GM12864 (cell line): Measurements from ENCODE around the gene BID.
"Not testable (repeated sequence)": the region's sequence is repeated elsewhere in the genome, so short reads cannot be mapped to it uniquely, and the experiment has no call there.

Experiments used
- DNase-seq: peaks from one replicate; pipeline ENCODE4 v3.0.0-alpha.2; 2011; ENCODE audit warnings: low read depth
- H3K4me3 ChIP-seq: 2 replicates; pipeline ENCODE4 v1.5.1; 2011; ENCODE audit warnings: mild to moderate bottlenecking, low read depth, low read length, control low read depth
- TF ChIP-seq, protein P1 (sequence below): IDR thresholded peaks from 2 replicates; pipeline ENCODE4 v1.5.1; 2011; ENCODE audit warnings: low read depth, mild to moderate bottlenecking, moderate library complexity, low read length, control low read depth, inconsistent platforms; ENCODE audit errors: missing control alignments

Gene BID

DNA sequence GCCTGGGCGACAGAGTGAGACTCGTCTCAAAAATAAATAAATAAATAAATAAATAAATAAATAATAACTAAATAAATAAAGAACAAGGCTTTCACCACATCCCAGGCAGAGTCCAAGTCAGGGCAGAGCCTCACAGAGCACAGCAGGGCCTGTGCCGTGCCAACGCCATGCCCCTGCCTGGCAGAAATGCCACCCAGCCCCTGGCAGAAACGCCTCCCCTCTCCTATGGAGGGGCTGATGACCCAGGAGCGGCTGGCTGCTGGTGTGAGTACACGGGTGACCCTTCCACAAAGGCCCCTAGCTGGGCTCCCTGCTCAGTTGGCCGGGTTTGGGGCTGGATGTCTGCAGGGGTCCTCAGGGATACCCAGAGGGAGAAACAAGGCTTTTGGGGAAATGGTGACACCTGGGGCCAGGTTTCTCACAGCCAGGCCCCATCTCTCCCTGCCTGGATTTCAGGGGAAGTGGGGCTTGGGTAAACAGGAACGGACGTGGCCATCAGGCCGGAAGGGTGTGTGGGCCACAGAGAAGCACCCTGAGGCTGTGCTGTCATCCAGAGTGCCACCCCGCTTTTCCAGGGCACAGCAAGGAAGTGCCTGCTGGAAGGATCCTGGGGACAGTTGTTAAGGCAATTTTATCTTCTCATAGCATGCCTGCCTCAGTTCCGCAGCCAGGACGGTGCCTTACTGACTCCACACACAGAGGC lies 5.1 kb downstream of the BID start:
- TF ChIP-seq, protein P1, sequence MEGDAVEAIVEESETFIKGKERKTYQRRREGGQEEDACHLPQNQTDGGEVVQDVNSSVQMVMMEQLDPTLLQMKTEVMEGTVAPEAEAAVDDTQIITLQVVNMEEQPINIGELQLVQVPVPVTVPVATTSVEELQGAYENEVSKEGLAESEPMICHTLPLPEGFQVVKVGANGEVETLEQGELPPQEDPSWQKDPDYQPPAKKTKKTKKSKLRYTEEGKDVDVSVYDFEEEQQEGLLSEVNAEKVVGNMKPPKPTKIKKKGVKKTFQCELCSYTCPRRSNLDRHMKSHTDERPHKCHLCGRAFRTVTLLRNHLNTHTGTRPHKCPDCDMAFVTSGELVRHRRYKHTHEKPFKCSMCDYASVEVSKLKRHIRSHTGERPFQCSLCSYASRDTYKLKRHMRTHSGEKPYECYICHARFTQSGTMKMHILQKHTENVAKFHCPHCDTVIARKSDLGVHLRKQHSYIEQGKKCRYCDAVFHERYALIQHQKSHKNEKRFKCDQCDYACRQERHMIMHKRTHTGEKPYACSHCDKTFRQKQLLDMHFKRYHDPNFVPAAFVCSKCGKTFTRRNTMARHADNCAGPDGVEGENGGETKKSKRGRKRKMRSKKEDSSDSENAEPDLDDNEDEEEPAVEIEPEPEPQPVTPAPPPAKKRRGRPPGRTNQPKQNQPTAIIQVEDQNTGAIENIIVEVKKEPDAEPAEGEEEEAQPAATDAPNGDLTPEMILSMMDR: no peak
- DNase-seq: no peak
- H3K4me3 ChIP-seq: no peak overlapping the region

DNA sequence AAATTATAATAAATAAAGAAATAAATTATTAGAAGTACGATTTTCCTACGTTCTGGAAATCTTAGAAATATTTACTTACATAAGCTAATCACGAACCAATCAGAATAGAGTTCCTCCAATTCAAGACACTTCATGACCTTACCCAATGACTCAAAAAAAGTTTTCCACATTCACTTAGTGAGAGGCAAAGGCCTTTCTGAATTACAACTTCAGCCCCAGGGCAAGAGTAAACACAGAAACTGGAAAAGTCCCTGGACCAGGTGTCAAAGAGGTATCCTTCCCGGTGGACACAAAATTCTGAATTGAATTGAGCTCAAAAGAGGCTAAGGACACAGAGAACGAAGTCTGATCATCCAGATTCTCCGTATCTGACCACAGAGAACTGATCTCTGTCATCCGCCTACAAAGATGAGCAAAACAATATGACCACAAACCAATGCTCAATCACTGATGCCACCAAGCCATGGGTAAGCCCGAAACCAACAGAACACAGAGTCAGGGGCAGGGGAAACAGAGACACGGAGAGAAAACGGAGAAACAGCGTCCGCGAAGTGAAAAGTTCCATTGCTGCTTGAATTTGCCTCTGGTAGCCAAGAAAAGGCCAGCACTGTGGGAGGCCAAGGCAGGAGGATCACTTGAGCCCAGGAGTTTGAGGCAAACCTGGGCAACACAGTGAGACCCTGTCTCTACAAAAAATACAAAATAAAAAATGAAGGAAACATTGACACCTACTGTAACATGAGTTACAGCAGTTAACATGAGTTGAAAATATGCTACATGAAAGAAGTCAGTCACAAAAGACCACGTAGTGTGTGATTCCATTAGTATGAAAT lies 6.8 kb downstream of the BID start:
- peak; percentile 74 for DNase-seq
- TF ChIP-seq, protein P1: no peak
- no peak overlapping the region; the same call in 1 of the 2 replicates for H3K4me3 ChIP-seq

DNA sequence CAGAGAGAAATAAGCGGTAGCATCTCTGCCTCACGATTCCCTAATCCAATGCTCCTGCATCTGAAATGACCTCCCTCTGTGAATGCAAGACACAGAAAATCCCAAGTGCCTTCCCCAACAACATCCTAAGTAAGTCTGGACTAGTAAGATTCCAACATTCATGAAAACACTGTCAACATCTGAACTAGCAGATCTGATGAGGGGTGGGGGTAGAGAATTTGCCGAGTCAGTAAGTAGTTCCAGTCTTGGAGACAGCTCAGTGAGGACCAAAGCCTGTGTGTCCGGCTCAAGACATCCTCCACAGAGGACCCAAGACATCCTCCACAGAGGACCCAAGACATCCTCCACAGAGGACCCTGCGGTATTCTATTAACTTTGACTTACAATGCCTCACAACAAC lies 9.4 kb downstream of the BID start:
- not testable (repeated sequence) for H3K4me3 ChIP-seq, DNase-seq

DNA sequence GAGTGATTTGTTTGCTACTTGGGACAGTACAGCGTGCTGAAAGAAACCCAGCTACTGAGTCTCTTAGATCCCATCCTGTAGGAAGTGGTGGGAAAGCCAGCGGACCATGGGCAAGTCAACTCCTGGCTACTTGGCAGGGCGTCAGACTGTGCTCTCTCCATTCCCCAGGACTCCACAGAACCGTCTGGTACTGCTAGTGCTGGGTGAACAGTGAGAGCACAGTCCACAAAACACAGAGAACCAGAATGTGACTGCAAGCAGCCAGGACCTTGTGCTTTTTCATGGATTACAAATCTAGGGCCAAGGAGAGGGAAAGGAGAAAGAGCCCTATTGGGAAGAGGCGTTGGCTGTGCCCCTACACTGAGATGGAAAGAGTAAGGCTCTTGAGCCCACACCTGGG lies 10.2 kb downstream of the BID start:
- TF ChIP-seq, protein P1: no peak
- DNase-seq: no peak
- no peak overlapping the region for H3K4me3 ChIP-seq

DNA sequence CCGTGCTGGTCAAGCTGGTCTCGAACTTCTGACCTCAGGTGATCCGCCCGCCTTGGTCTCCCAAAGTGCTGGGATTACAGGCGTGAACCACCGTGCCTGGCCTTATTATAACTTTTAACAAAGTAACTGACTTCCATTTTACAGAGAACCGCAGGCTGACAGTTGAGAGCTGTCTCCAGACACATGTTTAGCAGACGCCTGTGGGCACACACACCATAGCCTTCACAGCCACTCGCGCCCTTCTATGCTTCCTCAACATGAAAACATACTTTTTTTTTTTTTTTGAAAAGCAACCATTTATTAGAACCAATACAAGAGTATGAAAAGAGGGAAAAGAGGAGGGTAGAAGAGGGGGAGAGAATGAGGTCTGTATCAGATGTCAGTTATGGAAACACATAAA lies 10.8 kb downstream of the BID start:
- not testable (repeated sequence) for H3K4me3 ChIP-seq, DNase-seq

DNA sequence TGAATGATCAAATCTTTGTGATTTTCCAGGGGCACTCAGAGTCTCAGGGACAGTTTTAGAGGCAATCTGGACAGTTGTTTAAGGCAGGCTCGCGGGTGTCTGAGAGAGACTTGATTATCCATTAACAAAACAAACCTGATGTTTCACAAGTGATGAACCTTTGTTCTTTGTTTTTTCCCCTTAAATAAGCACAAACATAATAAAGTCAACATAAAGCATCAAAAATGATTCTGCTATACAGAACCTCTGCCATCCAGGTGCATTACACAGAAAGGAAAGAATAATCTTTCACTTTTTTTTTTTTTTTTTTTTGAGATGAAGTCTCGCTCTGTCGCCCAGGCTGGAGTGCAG lies 13.2 kb downstream of the BID start:
- TF ChIP-seq, protein P1: no peak
- DNase-seq: no peak
- no peak overlapping the region for H3K4me3 ChIP-seq

DNA sequence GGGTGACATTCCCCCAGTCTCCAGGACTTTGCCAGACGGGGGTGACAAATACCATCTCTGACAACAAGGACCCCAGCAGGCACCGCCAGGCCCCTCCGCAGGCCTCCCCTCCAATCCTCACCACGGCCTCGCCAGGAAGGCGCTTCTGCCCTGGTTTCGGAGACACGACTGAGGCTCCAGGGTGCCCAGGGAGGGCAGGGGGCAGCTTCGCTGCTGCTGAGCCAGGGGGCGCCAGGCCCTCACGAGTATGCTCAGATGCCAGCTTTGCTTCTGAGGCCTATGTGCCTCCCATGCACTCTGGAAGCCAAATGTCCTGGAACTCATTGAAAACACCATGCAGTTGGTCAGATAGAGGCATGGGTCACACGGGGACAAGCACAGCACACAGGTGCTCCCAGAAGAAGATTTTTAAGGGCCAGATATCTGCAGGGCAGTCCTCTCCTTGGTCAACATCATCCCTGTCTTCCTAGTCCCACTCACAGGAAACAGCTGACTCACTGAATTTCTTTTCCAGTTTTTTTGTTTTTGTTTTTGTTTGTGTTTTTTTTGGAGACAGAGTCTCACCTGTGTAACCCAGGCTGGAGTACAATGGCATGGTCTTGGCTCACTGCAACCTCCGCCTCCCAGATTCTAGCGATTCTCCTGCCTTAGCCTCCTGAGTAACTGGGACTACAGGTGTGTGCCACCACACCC lies 19.9 kb downstream of the BID start:
- DNase-seq: no peak
- no peak overlapping the region for H3K4me3 ChIP-seq

More for the DNA sequence above, 19.9 kb downstream of the BID start:
- TF ChIP-seq, protein P1: peak; percentile 47
